ENCODE results near the gene MYH7.

The MYH7 gene

GRCh38 chr14:23439107-23439835 is 3.8 kb upstream of the MYH7 start:
- TF ChIP-seq, protein P1, sequence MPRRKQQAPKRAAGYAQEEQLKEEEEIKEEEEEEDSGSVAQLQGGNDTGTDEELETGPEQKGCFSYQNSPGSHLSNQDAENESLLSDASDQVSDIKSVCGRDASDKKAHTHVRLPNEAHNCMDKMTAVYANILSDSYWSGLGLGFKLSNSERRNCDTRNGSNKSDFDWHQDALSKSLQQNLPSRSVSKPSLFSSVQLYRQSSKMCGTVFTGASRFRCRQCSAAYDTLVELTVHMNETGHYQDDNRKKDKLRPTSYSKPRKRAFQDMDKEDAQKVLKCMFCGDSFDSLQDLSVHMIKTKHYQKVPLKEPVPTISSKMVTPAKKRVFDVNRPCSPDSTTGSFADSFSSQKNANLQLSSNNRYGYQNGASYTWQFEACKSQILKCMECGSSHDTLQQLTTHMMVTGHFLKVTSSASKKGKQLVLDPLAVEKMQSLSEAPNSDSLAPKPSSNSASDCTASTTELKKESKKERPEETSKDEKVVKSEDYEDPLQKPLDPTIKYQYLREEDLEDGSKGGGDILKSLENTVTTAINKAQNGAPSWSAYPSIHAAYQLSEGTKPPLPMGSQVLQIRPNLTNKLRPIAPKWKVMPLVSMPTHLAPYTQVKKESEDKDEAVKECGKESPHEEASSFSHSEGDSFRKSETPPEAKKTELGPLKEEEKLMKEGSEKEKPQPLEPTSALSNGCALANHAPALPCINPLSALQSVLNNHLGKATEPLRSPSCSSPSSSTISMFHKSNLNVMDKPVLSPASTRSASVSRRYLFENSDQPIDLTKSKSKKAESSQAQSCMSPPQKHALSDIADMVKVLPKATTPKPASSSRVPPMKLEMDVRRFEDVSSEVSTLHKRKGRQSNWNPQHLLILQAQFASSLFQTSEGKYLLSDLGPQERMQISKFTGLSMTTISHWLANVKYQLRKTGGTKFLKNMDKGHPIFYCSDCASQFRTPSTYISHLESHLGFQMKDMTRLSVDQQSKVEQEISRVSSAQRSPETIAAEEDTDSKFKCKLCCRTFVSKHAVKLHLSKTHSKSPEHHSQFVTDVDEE (CRISPR knock-in tag; IDR thresholded peaks at IDR 0.05): no peak
- TF ChIP-seq BACH2 (CRISPR knock-in tag; IDR thresholded peaks at IDR 0.05; ENCODE audit: borderline replicate concordance) (no peak), GLIS3 (CRISPR knock-in tag; IDR thresholded peaks at IDR 0.05) (no peak)
- no peak for ATAC-seq

DNA sequence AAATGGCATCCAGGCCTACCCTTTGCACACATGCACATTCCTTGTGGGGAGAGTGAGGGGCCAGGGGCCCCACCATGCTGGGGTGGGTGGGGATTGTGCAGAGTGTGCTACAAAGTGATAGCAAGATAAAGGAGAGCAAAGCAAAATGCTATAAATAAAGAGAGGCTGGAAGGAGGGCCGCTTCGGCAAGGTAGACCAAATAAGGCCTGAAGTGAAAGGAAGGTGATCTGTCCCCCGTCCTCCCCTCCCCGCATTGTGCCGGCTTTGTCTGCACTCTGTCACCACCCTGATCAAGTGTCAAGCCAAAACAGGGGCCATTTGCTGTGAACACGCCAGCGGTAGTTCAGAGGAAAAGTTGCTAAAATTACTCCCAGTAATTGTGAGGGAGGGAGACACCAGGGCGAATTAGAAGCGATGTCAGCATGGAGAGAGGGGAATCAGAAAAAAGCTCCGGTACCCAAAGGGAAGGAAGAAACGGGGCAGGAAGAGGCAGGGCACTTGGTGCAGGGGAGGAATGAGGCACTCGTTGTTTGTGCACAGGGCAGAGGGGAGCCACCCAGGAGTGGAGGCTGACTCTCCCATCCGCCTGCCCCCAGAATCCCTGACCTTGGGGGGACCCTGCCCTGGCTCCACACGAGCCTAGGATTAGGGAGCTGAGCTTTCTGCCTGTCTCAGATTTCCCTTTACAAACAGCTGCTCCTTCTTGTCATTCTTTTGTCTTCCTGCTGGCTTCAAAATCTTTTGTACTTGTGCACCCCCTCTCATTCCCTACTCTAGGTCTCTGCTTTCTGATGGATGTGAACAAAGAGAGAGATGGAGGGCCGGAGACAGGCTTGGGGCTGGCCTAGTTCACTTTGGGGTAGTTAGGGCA is 2.9 kb upstream of the MYH7 start:
- no peak for ATAC-seq
- TF ChIP-seq RARB (CRISPR knock-in tag; IDR thresholded peaks at IDR 0.05) (no peak), TCF4 (CRISPR knock-in tag; IDR thresholded peaks at IDR 0.05; ENCODE audit: borderline replicate concordance) (no peak), BACH2 (CRISPR knock-in tag; IDR thresholded peaks at IDR 0.05; ENCODE audit: borderline replicate concordance) (no peak)
- TF ChIP-seq, protein P2, sequence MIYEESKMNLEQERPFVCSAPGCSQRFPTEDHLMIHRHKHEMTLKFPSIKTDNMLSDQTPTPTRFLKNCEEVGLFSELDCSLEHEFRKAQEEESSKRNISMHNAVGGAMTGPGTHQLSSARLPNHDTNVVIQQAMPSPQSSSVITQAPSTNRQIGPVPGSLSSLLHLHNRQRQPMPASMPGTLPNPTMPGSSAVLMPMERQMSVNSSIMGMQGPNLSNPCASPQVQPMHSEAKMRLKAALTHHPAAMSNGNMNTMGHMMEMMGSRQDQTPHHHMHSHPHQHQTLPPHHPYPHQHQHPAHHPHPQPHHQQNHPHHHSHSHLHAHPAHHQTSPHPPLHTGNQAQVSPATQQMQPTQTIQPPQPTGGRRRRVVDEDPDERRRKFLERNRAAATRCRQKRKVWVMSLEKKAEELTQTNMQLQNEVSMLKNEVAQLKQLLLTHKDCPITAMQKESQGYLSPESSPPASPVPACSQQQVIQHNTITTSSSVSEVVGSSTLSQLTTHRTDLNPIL (CRISPR knock-in tag; IDR thresholded peaks at IDR 0.05; ENCODE audit: low read depth): no peak

DNA sequence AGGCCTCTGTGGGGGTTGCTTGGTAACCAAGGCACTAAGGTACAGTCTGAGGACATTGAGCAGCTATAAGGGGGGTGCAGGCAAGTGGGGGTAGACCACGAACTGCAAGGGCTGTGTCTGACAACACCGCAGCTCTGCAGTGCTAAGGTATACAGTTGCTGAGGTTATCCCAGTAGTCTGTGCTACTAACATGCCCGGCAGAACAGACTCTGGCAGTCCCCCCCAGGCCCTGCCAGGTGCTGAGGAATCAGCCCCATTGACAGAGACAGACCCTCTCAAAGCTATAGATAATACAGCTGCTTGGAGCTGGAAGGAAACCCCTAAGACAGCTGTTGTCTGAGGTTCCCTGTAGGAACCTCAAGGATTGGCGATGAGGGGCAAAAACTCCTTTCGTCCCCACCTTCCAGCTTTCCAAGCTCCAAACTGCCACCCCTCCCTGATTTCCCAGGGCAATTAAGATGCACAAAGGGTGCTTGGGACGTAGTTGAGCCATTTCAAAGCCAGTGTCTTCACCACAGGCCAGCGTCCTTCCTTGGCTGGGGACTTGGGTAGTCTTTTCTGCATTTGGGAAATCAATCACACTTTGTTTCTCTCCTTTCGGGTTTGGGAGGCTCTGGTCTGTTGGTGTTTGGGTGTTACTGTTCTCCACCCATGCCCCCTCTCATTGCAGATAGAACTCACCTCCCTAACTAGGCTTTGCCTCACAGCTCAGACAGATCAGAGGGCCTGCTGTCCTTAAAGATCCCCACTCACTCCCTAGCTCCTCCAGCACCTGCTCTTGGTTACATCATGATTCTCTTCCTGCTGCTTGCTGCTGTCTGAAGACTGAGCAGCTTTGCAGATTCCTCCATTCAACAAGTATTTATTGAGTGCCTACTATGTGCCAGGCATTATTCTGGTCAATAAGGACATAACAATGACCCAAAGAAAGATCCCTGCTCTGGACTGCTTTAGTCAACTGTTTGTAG is 2.0 kb upstream of the MYH7 start:
- TF ChIP-seq SNAI2 (CRISPR knock-in tag; IDR thresholded peaks at IDR 0.05): no peak
- no peak for TF ChIP-seq ZFP30 (CRISPR knock-in tag; IDR thresholded peaks at IDR 0.05)
- no peak for TF ChIP-seq TOX (CRISPR knock-in tag; IDR thresholded peaks at IDR 0.05; ENCODE audit: borderline replicate concordance)
- no peak for TF ChIP-seq CSDC2 (CRISPR knock-in tag; IDR thresholded peaks at IDR 0.05)
- no peak for TF ChIP-seq ARNTL (CRISPR knock-in tag; IDR thresholded peaks at IDR 0.05; ENCODE audit: borderline replicate concordance, low read depth)
- no peak for TF ChIP-seq ZC3H10 (CRISPR knock-in tag; IDR thresholded peaks at IDR 0.05)
- TF ChIP-seq, protein P3, sequence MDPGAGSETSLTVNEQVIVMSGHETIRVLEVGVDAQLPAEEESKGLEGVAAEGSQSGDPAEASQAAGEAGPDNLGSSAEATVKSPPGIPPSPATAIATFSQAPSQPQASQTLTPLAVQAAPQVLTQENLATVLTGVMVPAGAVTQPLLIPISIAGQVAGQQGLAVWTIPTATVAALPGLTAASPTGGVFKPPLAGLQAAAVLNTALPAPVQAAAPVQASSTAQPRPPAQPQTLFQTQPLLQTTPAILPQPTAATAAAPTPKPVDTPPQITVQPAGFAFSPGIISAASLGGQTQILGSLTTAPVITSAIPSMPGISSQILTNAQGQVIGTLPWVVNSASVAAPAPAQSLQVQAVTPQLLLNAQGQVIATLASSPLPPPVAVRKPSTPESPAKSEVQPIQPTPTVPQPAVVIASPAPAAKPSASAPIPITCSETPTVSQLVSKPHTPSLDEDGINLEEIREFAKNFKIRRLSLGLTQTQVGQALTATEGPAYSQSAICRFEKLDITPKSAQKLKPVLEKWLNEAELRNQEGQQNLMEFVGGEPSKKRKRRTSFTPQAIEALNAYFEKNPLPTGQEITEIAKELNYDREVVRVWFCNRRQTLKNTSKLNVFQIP (CRISPR knock-in tag; IDR thresholded peaks at IDR 0.05; ENCODE audit: borderline replicate concordance, low read depth): no peak
- no peak for TF ChIP-seq TCF4 (CRISPR knock-in tag; IDR thresholded peaks at IDR 0.05; ENCODE audit: borderline replicate concordance)
- TF ChIP-seq ZNF565 (CRISPR knock-in tag; conservative IDR thresholded peaks at IDR 0.05; ENCODE audit: low read depth): no peak
- no peak for TF ChIP-seq OSR1 (CRISPR knock-in tag; IDR thresholded peaks at IDR 0.05)
- no peak for TF ChIP-seq RARB (CRISPR knock-in tag; IDR thresholded peaks at IDR 0.05)
- TF ChIP-seq ZNF70 (CRISPR knock-in tag; IDR thresholded peaks at IDR 0.05): no peak
- TF ChIP-seq, protein P1 (CRISPR knock-in tag; IDR thresholded peaks at IDR 0.05): no peak
- TF ChIP-seq PPARA (CRISPR knock-in tag; IDR thresholded peaks at IDR 0.05; ENCODE audit: borderline replicate concordance): no peak
- TF ChIP-seq, protein P2 (CRISPR knock-in tag; IDR thresholded peaks at IDR 0.05; ENCODE audit: low read depth): no peak
- no peak for TF ChIP-seq BACH2 (CRISPR knock-in tag; IDR thresholded peaks at IDR 0.05; ENCODE audit: borderline replicate concordance)
- no peak for ATAC-seq
